Keratinocyte (primary cell): ENCODE data around the gene GRIA1. TPM values are rescaled to one million over a fixed set of nuclear protein-coding genes. Genes with fewer than 3 reads are reported as not detected.

ENCODE experiments used
- DNase-seq: peaks from one replicate; pipeline ENCODE4 v3.0.0-alpha.2; 2011; ENCODE audit warnings: low read depth, missing footprints, low spot score
- FAIRE-seq: peaks from 2 replicates; lab custom pipeline; 2011; peaks lifted over from hg19 to GRCh38; lab: Jason Lieb, UNC
- H2AFZ ChIP-seq: 2 replicates; pipeline ENCODE4 v1.6.0; 2012; ENCODE audit warnings: low read length, control low read depth, inconsistent platforms; ENCODE audit not compliant: control insufficient read depth
- H3K27ac ChIP-seq: 2 replicates; pipeline ENCODE4 v1.5.1; 2011; ENCODE audit warnings: low read length; ENCODE audit not compliant: control insufficient read depth, insufficient read depth
- H3K27me3 ChIP-seq: 3 replicates; pipeline ENCODE4 v1.6.0; 2011; ENCODE audit warnings: low read length; ENCODE audit not compliant: control insufficient read depth, insufficient read depth; ENCODE audit errors: extremely low read depth
- H3K36me3 ChIP-seq, 2 experiments: 2 replicates in 1 of 2; 3 replicates in 1 of 2; pipeline ENCODE4 v1.5.1; 2011; ENCODE audit warnings: low read length in 2 of 2, mild to moderate bottlenecking in 1 of 2; ENCODE audit not compliant: control insufficient read depth in 2 of 2, insufficient read depth in 2 of 2; ENCODE audit errors: extremely low read depth in 1 of 2
- H3K4me1 ChIP-seq: 3 replicates; pipeline ENCODE4 v1.5.1; 2011; ENCODE audit warnings: low read length; ENCODE audit not compliant: control insufficient read depth, insufficient read depth; ENCODE audit errors: extremely low read depth
- H3K4me2 ChIP-seq: 3 replicates; pipeline ENCODE4 v1.6.0; 2011; ENCODE audit warnings: low read depth, low read length; ENCODE audit not compliant: control insufficient read depth, insufficient read depth; ENCODE audit errors: extremely low read depth
- H3K4me3 ChIP-seq, 3 experiments: fragments of 200-600 bp in 1 of 3; sonication (generic) in 1 of 3; 2 replicates in 2 of 3; 3 replicates in 1 of 3; pipeline ENCODE4 v1.5.1; 2011 to 2016; ENCODE audit warnings: low read length in 3 of 3, mild to moderate bottlenecking in 3 of 3, control low read depth in 2 of 3, inconsistent platforms in 1 of 3, low read depth in 1 of 3, mixed read lengths in 1 of 3, mixed run types in 1 of 3, moderate library complexity in 1 of 3; ENCODE audit not compliant: control insufficient read depth in 2 of 3, insufficient read depth in 2 of 3; ENCODE audit errors: extremely low read depth in 1 of 3
- H3K79me2 ChIP-seq: 2 replicates; pipeline ENCODE4 v1.6.0; 2012; ENCODE audit warnings: low read length; ENCODE audit not compliant: control insufficient read depth, insufficient read depth
- H3K9ac ChIP-seq: 3 replicates; pipeline ENCODE4 v1.6.0; 2011; ENCODE audit warnings: low read length; ENCODE audit not compliant: control insufficient read depth, insufficient read depth; ENCODE audit errors: extremely low read depth
- H3K9me1 ChIP-seq: 3 replicates; pipeline ENCODE4 v1.6.0; 2011; ENCODE audit warnings: low read length; ENCODE audit not compliant: control insufficient read depth, insufficient read depth; ENCODE audit errors: extremely low read depth
- H3K9me3 ChIP-seq: 2 replicates; pipeline ENCODE4 v1.5.1; 2012; ENCODE audit warnings: low read depth, low read length; ENCODE audit not compliant: control insufficient read depth
- H4K20me1 ChIP-seq: 3 replicates; pipeline ENCODE4 v1.6.0; 2011; ENCODE audit warnings: low read length; ENCODE audit not compliant: control insufficient read depth, insufficient read depth; ENCODE audit errors: extremely low read depth
- CTCF ChIP-seq, 3 experiments: IDR thresholded peaks in 1 of 3; conservative IDR thresholded peaks in 1 of 3; optimal IDR thresholded peaks in 1 of 3; 2 replicates in 2 of 3; 3 replicates in 1 of 3; pipeline versions ENCODE3 to v1.5.1; 2011; ENCODE audit warnings: low read length in 3 of 3, mild to moderate bottlenecking in 3 of 3, moderate library complexity in 2 of 3, control low read depth in 1 of 3, inconsistent platforms in 1 of 3; ENCODE audit not compliant: insufficient read depth in 2 of 3; ENCODE audit errors: extremely low read depth in 1 of 3
- EZH2 ChIP-seq: IDR thresholded peaks from one replicate; pipeline ENCODE4 v1.6.1; 2012; ENCODE audit warnings: inconsistent platforms, mild to moderate bottlenecking, low read length, moderate library complexity
- dilution Hi-C: fragments of 300-500 bp; cut with MboI; formaldehyde crosslinking; loops from one replicate; pipeline ENCODE4 v1.7.0; 2020; ENCODE audit warnings: low sequenced_read_pairs; ENCODE audit not compliant: extremely low pct_ligation_motif_present
- polyA plus RNA-seq, 5 experiments: library from polyadenylated mRNA; depleted of rRNA in 3 of 5; stranded (reverse) in 3 of 5; stranded (forward) in 1 of 5; unstranded in 1 of 5; fragments of >200 nt; gene quantifications; 1 replicate in 1 of 5; 2 replicates in 3 of 5; 3 replicates in 1 of 5; pipeline versions ENCODE4 v1.2.1 to v1.2.3, GENCODE V29; 2011 to 2012; ENCODE audit warnings: missing spikeins in 2 of 5, low read depth in 1 of 5, low replicate concordance in 1 of 5

The GRIA1 gene
- polyA plus RNA-seq, 1 donor (not counting 4 experiments of a cell fraction or from before 2014, with no cell fraction given): not detected

- Histone ChIP-seq H3K27ac (no peak overlapping the region), H3K4me1 (no peaks in the 10 kb centered on the region), H3K9ac (no peak overlapping the region), H3K79me2 (no peaks in the 10 kb centered on the region), H3K27me3 (no peaks in the 10 kb centered on the region), H3K4me2 (no peak overlapping the region), H3K9me3 (no peaks in the 10 kb centered on the region), H3K4me3 (no peak overlapping the region), H3K36me3 (no peaks in the 10 kb centered on the region), H2AFZ (no peak overlapping the region), H3K9me1 (no peaks in the 10 kb centered on the region), H4K20me1 (no peaks in the 10 kb centered on the region)
- TF ChIP-seq CTCF (optimal IDR thresholded peaks at IDR 0.05 in 1 of 3, IDR thresholded peaks at IDR 0.05 in 1 of 3, conservative IDR thresholded peaks at IDR 0.05 in 1 of 3; ENCODE audit: extremely low read depth in 1 of 3, insufficient read depth in 2 of 3, low read length in 3 of 3) (no peak), EZH2 (no peak)
- FAIRE-seq (no peak), DNase-seq (no peak)
- dilution Hi-C loops: no loop called here
These were observed 332.6 kb downstream of the GRIA1 start for GRCh38 chr5:153823036-153823435.

- dilution Hi-C loops: no loop called here
- TF ChIP-seq CTCF (optimal IDR thresholded peaks at IDR 0.05 in 1 of 3, IDR thresholded peaks at IDR 0.05 in 1 of 3, conservative IDR thresholded peaks at IDR 0.05 in 1 of 3; ENCODE audit: extremely low read depth in 1 of 3, insufficient read depth in 2 of 3, low read length in 3 of 3) (no peak), EZH2 (no peak)
- H3K27me3 ChIP-seq: no peaks in the 10 kb centered on the region
These were observed 334.4 kb downstream of the GRIA1 start for GRCh38 chr5:153824909-153825308.

More at GRCh38 chr5:153824909-153825308, 334.4 kb downstream of the GRIA1 start:
- Histone ChIP-seq H3K9me3 (no peaks in the 10 kb centered on the region), H3K79me2 (no peaks in the 10 kb centered on the region), H3K4me1 (no peaks in the 10 kb centered on the region), H4K20me1 (no peaks in the 10 kb centered on the region), H3K27ac (no peak overlapping the region), H3K9ac (no peak overlapping the region), H3K4me2 (no peak overlapping the region), H3K4me3 (no peak overlapping the region), H3K9me1 (no peaks in the 10 kb centered on the region), H3K36me3 (no peaks in the 10 kb centered on the region), H2AFZ (no peak overlapping the region)
- no peak for FAIRE-seq
- no peak for DNase-seq
